Activated naive CD4-positive, alpha-beta T cell treated with anti-CD3 and anti-CD28 coated beads for 36 hours (primary cell): ENCODE measurements around the gene LTF. TPM values are rescaled to one million over a fixed set of nuclear protein-coding genes. Genes with fewer than 3 reads are reported as not detected.
"Not testable (repeated sequence)": the region's sequence is repeated elsewhere in the genome, so short reads cannot be mapped to it uniquely, and the experiment has no call there.

Experiments used
- CTCF ChIA-PET: fragments of 350-600 bp; sonication (Branson Sonifier 250); formaldehyde crosslinking; loops from one replicate; lab custom pipeline; 2021; ENCODE audit warnings: antibody characterized with exemption; lab: Charles Lee
- DNase-seq: peaks from one replicate; pipeline ENCODE4 v3.0.0-alpha.2; 2020
- H3K27ac Mint-ChIP-seq: one replicate; pipeline ENCODE4 v1.8.0; 2021; ENCODE audit warnings: mild to moderate bottlenecking, mixed read lengths
- H3K27me3 Mint-ChIP-seq: one replicate; pipeline ENCODE4 v1.8.0; 2021; ENCODE audit warnings: low read depth, mixed read lengths
- H3K36me3 Mint-ChIP-seq: one replicate; pipeline ENCODE4 v1.8.0; 2021; ENCODE audit warnings: low read depth, mixed read lengths
- H3K4me1 Mint-ChIP-seq: one replicate; pipeline ENCODE4 v1.8.0; 2021; ENCODE audit warnings: low read depth, mixed read lengths
- H3K4me3 Mint-ChIP-seq: one replicate; pipeline ENCODE4 v1.8.0; 2021; ENCODE audit warnings: mild to moderate bottlenecking, moderate library complexity, mixed read lengths
- H3K9me3 Mint-ChIP-seq: one replicate; pipeline ENCODE4 v1.8.0; 2021; ENCODE audit warnings: mixed read lengths
- intact Hi-C: fragments of 100-400 bp; cut with micrococcal nuclease; formaldehyde crosslinking; loops from one replicate; pipeline ENCODE4 v1.15.1; 2023
- total RNA-seq, 2 experiments: library from RNA; stranded (reverse); gene quantifications; one replicate each; pipeline ENCODE4 v1.2.3, GENCODE V29; 2021

Gene LTF
- total RNA-seq, 2 experiments from 2014 or later: not detected

DNA sequence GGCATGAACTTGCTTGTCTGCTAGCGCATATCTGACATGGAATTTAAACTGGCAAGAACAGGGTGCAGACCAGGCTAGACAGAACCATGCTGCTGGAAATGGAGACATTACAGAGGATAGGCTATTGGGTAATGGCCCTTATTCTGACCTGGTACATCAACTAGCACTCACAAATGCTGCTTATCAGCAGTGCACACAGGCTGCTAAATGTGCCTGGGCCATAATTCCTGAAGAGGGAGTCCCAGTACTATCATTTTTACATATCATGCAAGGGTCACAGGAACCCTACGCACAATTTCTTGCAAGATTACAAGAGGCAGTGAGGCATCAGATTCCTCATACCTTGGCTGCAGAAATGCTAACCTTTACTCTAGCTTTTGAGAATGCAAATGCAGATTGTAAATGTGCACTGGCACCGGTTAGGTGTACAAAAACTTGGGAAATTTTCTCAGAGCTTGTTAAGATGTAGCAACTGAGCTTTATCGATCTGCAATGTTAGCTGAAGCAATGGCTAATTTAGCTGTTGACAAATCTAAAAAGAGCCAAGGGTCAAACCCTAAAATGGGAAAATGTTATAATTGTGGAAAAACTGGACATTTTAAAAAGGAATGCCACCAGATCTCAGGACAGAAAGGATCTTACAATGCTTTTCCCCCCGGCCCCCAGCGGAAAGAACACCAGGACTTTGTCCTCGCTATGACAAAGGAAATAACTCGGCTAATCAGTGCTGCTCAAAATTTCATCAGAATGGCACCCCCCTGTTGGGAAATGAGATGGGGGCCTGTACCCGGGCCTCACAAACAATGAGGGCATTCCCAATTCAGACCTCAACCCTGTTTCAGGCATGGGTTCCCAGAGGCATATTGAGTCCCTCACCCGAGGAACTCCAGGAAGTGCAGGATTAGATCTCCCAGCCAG, 36.5 kb downstream of the LTF start:
- CTCF ChIA-PET: no interaction called here
- Mint-ChIP-seq H3K9me3 (peaks cover 12% of the 10 kb centered on the region), H3K4me1 (no peaks in the 10 kb centered on the region), H3K27me3 (no peaks in the 10 kb centered on the region), H3K27ac (no peak overlapping the region), H3K4me3 (no peak overlapping the region), H3K36me3 (peaks cover 1% of the 10 kb centered on the region)
- no peak for DNase-seq
- intact Hi-C loops: no loop called here

DNA sequence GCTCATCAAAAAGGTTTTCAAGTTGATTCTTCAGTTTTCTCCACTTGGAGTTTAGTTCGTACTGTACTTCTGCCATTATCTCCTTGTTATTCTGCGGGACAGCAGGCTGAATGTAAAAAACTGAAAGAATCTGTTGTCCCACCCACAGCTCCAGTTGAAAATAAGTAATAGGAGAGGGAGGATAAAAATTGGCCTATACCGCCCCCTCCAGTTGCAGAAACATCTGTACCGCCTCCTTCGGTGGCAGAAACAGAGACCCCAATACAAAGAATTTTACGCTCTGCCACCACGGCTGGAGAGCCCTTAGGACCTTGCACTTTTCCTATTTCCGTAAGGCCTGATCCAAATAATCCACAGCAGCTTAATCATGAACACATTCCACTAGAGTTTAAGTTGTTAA, 37.3 kb downstream of the LTF start:
- CTCF ChIA-PET, H3K4me3 Mint-ChIP-seq, H3K4me1 Mint-ChIP-seq, H3K27me3 Mint-ChIP-seq, H3K27ac Mint-ChIP-seq, H3K36me3 Mint-ChIP-seq, DNase-seq, H3K9me3 Mint-ChIP-seq, intact Hi-C loops: not testable (repeated sequence)

DNA sequence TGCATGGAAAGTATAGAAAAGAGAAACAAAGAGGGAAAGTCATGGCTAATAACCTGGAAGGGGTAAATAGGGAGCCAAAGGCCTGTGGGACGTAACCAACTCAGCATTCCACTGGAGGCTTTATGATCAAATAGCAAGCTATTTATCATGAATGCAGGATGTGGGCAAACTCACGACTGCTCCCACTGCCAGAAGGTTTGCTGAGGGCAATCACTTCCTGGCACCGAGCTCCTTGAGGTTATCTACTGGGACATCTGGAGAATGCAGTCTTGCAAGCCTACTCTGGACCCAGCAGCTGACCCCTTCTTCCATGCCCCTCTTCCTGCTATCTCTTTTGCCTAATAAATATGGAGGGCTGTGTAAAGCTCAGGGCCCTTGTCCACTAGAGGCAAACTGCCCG, 38.2 kb downstream of the LTF start:
- CTCF ChIA-PET: interaction anchor here (1.4 kb wide), 1 partner anchor 150 kb away, joined by 4 read pairs; no protein-coding TSS in a partner anchor
- H3K36me3 Mint-ChIP-seq, H3K27ac Mint-ChIP-seq, intact Hi-C loops, H3K4me1 Mint-ChIP-seq, H3K4me3 Mint-ChIP-seq, H3K27me3 Mint-ChIP-seq, DNase-seq, H3K9me3 Mint-ChIP-seq: not testable (repeated sequence)

GRCh38 chr3:46423588-46423987, 41.1 kb downstream of the LTF start:
- Mint-ChIP-seq H3K27me3 (no peaks in the 10 kb centered on the region), H3K4me3 (no peak overlapping the region), H3K27ac (no peak overlapping the region), H3K4me1 (no peaks in the 10 kb centered on the region), H3K9me3 (no peaks in the 10 kb centered on the region), H3K36me3 (no peaks in the 10 kb centered on the region)
- DNase-seq: no peak
- intact Hi-C loops: no loop called here
- CTCF ChIA-PET: interaction anchor here (0.9 to 1.1 kb wide), 2 partner anchors 12 to 45 kb away, joined by 4 read pairs; no protein-coding TSS in a partner anchor

- DNase-seq: no peak
- no peak overlapping the region for H3K4me3 Mint-ChIP-seq
- no peaks in the 10 kb centered on the region for H3K9me3 Mint-ChIP-seq
- H3K27me3 Mint-ChIP-seq: no peaks in the 10 kb centered on the region
- no peak overlapping the region for H3K27ac Mint-ChIP-seq
- H3K4me1 Mint-ChIP-seq: no peaks in the 10 kb centered on the region
- no peaks in the 10 kb centered on the region for H3K36me3 Mint-ChIP-seq
- CTCF ChIA-PET: no interaction called here
- intact Hi-C loops: no loop called here
Observed at GRCh38 chr3:46422617-46423016, 42.1 kb downstream of the LTF start.

- Mint-ChIP-seq H3K27me3 (no peaks in the 10 kb centered on the region), H3K36me3 (no peaks in the 10 kb centered on the region), H3K4me3 (no peak overlapping the region), H3K4me1 (peaks cover 1% of the 10 kb centered on the region), H3K9me3 (no peaks in the 10 kb centered on the region), H3K27ac (no peak overlapping the region)
- intact Hi-C loops: no loop called here
- no peak for DNase-seq
- CTCF ChIA-PET: interaction anchor here (0.6 kb wide), 1 partner anchor 1319 kb away, joined by 4 read pairs; no protein-coding TSS in a partner anchor
Observed at GRCh38 chr3:46420931-46421330, 43.8 kb downstream of the LTF start.

- intact Hi-C loops: no loop called here
- CTCF ChIA-PET: no interaction called here
- H3K27ac Mint-ChIP-seq: no peak overlapping the region
- no peaks in the 10 kb centered on the region for H3K36me3 Mint-ChIP-seq
- no peaks in the 10 kb centered on the region for H3K27me3 Mint-ChIP-seq
- peaks cover 1% of the 10 kb centered on the region for H3K4me1 Mint-ChIP-seq
- H3K9me3 Mint-ChIP-seq: no peaks in the 10 kb centered on the region
- no peak overlapping the region for H3K4me3 Mint-ChIP-seq
- DNase-seq: no peak
Observed at GRCh38 chr3:46419816-46420215, 44.9 kb downstream of the LTF start.

GRCh38 chr3:46417841-46418611, 46.7 kb downstream of the LTF start:
- H3K27me3 Mint-ChIP-seq: no peaks in the 10 kb centered on the region
- H3K9me3 Mint-ChIP-seq: no peaks in the 10 kb centered on the region
- H3K4me3 Mint-ChIP-seq: no peak overlapping the region
- H3K4me1 Mint-ChIP-seq: peaks cover 1% of the 10 kb centered on the region
- H3K36me3 Mint-ChIP-seq: no peaks in the 10 kb centered on the region
- no peak overlapping the region for H3K27ac Mint-ChIP-seq
- DNase-seq: no peak
- intact Hi-C loops: no loop called here
- CTCF ChIA-PET: no interaction called here

DNA sequence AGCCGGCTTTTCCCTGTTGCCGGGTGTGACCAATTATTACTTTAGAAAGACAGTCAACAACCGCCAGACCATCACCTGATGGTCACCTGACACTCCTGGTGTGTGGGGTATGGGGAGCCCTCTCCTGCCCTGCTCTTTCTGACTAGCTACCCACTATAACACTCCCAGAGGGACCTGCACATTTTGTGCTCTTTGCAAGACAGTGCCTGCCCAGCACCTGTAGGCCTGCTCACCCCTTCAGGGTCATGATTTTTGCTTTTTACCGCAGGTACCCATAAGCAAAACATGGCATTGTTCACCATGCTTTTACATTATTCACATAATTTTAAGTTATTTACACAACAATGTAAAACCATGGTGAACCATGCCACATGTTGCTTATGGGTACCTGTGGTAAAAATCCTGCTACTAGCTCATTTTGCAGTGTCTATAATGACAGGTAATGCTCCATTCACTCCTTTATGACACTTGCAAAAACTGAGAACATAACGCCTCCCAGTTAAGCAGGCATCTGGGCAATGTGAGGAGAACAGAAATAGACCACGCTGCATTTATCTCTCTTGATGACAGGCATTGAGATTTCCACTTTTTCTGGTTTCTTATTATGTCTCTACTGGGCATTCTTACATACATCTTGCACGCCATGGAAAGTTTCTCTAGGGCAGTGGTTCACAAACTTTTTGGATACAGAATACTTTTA, 47.7 kb downstream of the LTF start:
- H3K27me3 Mint-ChIP-seq: no peaks in the 10 kb centered on the region
- H3K4me1 Mint-ChIP-seq: peaks cover 1% of the 10 kb centered on the region
- no peak for DNase-seq
- no peaks in the 10 kb centered on the region for H3K9me3 Mint-ChIP-seq
- intact Hi-C loops: no loop called here
- H3K4me3 Mint-ChIP-seq: no peak overlapping the region
- no peak overlapping the region for H3K27ac Mint-ChIP-seq
- no peaks in the 10 kb centered on the region for H3K36me3 Mint-ChIP-seq
- CTCF ChIA-PET: interaction anchor here (0.5 to 0.9 kb wide), 2 partner anchors 140 to 364 kb away, joined by 3 to 7 read pairs; no protein-coding TSS in a partner anchor

GRCh38 chr3:46416125-46416810, 48.4 kb downstream of the LTF start:
- H3K9me3 Mint-ChIP-seq: no peaks in the 10 kb centered on the region
- intact Hi-C loops: no loop called here

DNA sequence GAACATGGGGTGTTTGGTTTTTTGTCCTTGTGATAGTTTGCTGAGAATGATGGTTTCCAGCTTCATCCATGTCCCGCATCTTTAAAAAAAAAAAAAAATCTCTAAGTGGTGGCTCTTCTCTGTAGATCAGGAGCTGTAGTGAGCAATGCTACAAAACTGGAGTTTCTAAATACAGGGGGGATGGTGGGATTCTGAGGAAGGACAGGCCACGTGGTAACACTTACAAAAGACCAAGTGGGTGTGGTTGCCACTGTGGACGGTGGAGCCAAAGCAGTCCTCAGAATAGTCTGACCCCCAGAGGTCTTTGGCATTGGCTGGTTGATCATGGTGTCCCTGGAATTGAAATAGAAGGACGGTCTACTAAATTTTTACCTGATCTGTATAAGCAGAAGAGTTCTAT, 50.0 kb downstream of the LTF start:
- no peak overlapping the region for H3K27ac Mint-ChIP-seq
- H3K4me1 Mint-ChIP-seq: peaks cover 4% of the 10 kb centered on the region
- intact Hi-C loops: no loop called here
- no peaks in the 10 kb centered on the region for H3K27me3 Mint-ChIP-seq
- CTCF ChIA-PET: no interaction called here
- H3K9me3 Mint-ChIP-seq: no peaks in the 10 kb centered on the region
- no peak for DNase-seq
- no peak overlapping the region for H3K4me3 Mint-ChIP-seq
- no peaks in the 10 kb centered on the region for H3K36me3 Mint-ChIP-seq

More at GRCh38 chr3:46416125-46416810, 48.4 kb downstream of the LTF start:
- H3K36me3 Mint-ChIP-seq: no peaks in the 10 kb centered on the region
- peaks cover 1% of the 10 kb centered on the region for H3K4me1 Mint-ChIP-seq
- CTCF ChIA-PET: interaction anchor here (0.9 kb wide), 1 partner anchor 139 kb away, joined by 3 read pairs; no protein-coding TSS in a partner anchor
- no peak overlapping the region for H3K4me3 Mint-ChIP-seq
- no peak for DNase-seq
- H3K27me3 Mint-ChIP-seq: no peaks in the 10 kb centered on the region
- no peak overlapping the region for H3K27ac Mint-ChIP-seq
